Measurements from ENCODE around the gene TPST2.

DNA sequence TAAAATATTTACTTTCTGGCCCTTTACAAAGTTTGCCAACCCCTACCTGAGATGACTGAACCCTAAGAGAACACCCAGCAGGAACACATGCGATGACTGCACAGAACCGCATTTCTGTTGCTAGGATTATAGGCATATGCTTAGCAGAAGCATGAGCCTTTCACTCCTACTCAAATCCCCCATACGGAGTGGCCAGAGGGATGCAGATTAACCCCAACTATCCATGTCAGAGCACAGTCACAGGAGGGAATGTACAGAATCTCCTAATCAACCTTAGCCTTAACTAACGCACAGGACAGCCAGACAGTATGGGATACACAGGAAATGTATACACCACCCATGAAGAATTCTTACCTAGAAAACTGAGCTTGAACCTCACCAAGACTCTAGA lies 112.6 kb downstream of the TPST2 start:
- TF ChIP-seq EZH2 (IDR thresholded peaks at IDR 0.05; ENCODE audit: borderline replicate concordance) (no peak), EZH2phosphoT487 (IDR thresholded peaks at IDR 0.05; ENCODE audit: low read depth, severe bottlenecking, unreplicated experiment) (no peak)
- TF ChIP-seq, protein P1, sequence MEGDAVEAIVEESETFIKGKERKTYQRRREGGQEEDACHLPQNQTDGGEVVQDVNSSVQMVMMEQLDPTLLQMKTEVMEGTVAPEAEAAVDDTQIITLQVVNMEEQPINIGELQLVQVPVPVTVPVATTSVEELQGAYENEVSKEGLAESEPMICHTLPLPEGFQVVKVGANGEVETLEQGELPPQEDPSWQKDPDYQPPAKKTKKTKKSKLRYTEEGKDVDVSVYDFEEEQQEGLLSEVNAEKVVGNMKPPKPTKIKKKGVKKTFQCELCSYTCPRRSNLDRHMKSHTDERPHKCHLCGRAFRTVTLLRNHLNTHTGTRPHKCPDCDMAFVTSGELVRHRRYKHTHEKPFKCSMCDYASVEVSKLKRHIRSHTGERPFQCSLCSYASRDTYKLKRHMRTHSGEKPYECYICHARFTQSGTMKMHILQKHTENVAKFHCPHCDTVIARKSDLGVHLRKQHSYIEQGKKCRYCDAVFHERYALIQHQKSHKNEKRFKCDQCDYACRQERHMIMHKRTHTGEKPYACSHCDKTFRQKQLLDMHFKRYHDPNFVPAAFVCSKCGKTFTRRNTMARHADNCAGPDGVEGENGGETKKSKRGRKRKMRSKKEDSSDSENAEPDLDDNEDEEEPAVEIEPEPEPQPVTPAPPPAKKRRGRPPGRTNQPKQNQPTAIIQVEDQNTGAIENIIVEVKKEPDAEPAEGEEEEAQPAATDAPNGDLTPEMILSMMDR (IDR thresholded peaks at IDR 0.05; ENCODE audit: poor library complexity), result no peak

All from hepatocyte (in vitro differentiated cells).